IPS DF 6.9 (cell line): ENCODE results near the gene NR2C1.
"Not testable (repeated sequence)": the region's sequence is repeated elsewhere in the genome, so short reads cannot be mapped to it uniquely, and the experiment has no call there.

ENCODE experiments used
- DNase-seq: peaks from one replicate; pipeline ENCODE4 v3.0.0-alpha.2; 2013; ENCODE audit warnings: low read depth, low spot score
- H3K27ac ChIP-seq: one replicate; pipeline ENCODE4 v1.5.1; 2013; ENCODE audit warnings: low read length, control low read depth
- H3K27me3 ChIP-seq: 2 replicates; pipeline ENCODE4 v1.6.1; 2013; ENCODE audit warnings: mild to moderate bottlenecking, low read length; ENCODE audit not compliant: control insufficient read depth, insufficient read depth
- H3K36me3 ChIP-seq: 2 replicates; pipeline ENCODE4 v1.6.1; 2013; ENCODE audit warnings: low read length; ENCODE audit not compliant: control insufficient read depth, insufficient read depth
- H3K4me1 ChIP-seq: 2 replicates; pipeline ENCODE4 v1.6.1; 2013; ENCODE audit warnings: low read length; ENCODE audit not compliant: control insufficient read depth, insufficient read depth
- H3K4me3 ChIP-seq: 2 replicates; pipeline ENCODE4 v1.5.1; 2013; ENCODE audit warnings: mild to moderate bottlenecking, low read length
- H3K9me3 ChIP-seq: 2 replicates; pipeline ENCODE4 v1.6.1; 2013; ENCODE audit warnings: low read length, inconsistent platforms; ENCODE audit not compliant: control insufficient read depth, insufficient read depth
- WGBS: extraction: QIAGEN DNeasy Blood & Tissue Kit; methylation state at CpG from one replicate; pipeline ENCODE4 v1.1.7; 2013; ENCODE audit warnings: mixed read lengths, missing lambda C conversion rate; ENCODE audit not compliant: insufficient read length, insufficient coverage; 5-methylcytosine and 5-hydroxymethylcytosine counted together

The NR2C1 gene

DNA sequence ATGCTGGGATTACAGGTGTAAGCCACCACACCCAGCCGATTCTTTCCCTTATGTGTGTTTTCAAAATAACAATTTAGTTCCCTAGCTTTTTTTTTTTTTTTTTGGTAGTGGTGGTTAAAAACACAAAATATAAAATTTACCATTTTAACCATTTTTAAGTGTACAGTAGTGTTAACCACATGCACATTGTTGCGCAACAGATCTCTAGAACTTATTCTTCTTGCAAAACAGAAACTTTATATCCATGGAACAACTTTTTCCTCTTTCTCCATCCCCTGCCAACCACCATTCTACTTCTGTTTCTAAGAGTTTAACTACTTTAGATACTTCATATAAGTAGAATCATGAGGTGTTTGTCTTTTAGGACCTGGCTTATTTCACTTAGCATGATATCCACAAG is 68.8 kb downstream of the NR2C1 start:
- DNase-seq = no peak
- Histone ChIP-seq H3K27ac (no peak overlapping the region), H3K9me3 (no peaks in the 10 kb centered on the region), H3K36me3 (peaks cover 3% of the 10 kb centered on the region; the same call in 1 of the 2 replicates), H3K27me3 (no peaks in the 10 kb centered on the region), H3K4me1 (no peaks in the 10 kb centered on the region), H3K4me3 (no peak overlapping the region)
- no CpG with 5 or more reads among the region's 2 CpGs for WGBS

DNA sequence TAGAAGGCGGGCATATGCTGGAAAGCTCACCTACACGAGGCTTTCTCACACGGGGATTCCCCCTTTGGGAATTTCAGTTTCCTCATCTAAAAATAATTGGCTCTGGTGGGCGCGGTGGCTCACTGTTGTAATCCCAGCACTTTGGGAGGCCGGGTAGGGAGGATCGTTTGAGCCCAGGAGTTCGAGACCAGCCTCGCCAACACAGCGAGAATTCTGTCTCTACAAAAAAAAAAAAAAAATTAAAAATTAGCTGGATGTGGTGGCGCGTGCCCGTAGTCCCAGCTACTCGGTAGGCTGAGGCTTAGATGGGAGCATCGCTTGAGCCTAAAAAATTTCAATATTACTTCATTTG is 69.5 kb downstream of the NR2C1 start:
- Histone ChIP-seq H3K27ac (no peak overlapping the region), H3K4me3 (peak overlapping the region; percentile 98; the same call in 1 of the 2 replicates), H3K36me3 (peaks cover 3% of the 10 kb centered on the region; the same call in 1 of the 2 replicates), H3K27me3 (no peaks in the 10 kb centered on the region), H3K4me1 (no peaks in the 10 kb centered on the region), H3K9me3 (no peaks in the 10 kb centered on the region)
- no CpG with 5 or more reads among the region's 15 CpGs for WGBS
- no peak for DNase-seq

DNA sequence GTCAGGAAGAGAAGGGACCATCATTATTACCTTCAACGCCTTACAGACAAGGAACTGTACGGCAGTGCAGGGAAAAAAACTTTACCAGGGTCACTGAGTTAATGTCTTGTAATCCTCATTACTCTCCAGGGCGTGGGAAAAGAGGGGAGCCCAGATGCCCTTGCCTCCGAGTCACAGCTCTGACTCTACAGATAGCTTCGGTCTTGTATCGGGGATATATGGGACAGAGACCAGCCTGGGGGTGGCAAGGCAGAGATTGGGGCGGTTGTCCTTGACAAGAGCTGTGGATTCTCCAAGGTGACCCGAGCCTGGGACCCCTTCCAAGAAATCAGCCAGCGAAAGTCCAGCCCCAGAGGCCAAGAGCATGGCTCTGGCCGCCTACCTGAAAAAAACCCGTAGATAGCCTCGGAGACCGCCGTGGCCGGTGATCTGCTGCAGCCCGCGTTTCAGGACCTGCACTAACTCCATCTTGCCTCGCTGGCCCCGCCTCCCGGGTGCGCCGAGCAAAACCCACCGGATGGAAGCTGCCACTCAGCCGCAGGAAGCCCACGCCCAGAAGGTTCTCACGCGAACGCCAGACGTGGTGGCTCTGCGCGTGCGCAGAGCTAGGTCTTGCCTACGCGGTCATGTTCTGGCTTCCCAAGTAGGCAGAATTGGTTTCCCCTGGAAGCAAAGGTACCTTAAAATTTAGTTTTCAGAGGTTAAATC is 70.1 kb downstream of the NR2C1 start, which contains the start of gene NDUFA12:
TSS of gene NDUFA12 (minus strand) at position 485 of the 708 bp plus-strand sequence. CDS start at position 468, 17 bp downstream.
- no peak within 1 kb of the TSS for H3K27ac ChIP-seq
- WGBS = no CpG with 5 or more reads among the region's 34 CpGs

DNA sequence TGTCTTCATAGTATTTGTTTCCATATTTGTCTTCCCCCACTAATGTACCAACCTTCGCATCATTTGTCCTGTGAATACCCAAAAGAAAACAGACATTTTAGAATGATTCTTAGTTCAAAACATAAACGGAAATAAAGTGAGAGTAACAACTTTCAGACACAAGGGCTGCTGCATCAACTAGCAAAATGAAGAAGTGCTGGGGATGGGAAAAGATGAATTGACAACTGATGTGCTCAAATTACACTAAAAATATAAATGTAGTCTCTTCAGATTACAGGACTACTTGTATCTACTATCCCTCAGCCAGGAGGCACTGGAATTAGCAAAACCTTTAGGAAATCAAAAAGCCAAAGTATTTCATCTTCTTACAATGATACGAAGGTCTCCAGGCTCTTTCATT is 70.7 kb downstream of the NR2C1 start:
- no CpG with 5 or more reads among the region's 3 CpGs for WGBS
- Histone ChIP-seq H3K27me3 (no peaks in the 10 kb centered on the region), H3K27ac (no peak overlapping the region), H3K4me3 (peak overlapping the region; percentile 98; the same call in 1 of the 2 replicates), H3K9me3 (no peaks in the 10 kb centered on the region), H3K36me3 (peaks cover 3% of the 10 kb centered on the region; the same call in 1 of the 2 replicates), H3K4me1 (no peaks in the 10 kb centered on the region)
- DNase-seq = no peak

More for the DNA sequence above, 70.1 kb downstream of the NR2C1 start, which contains the start of gene NDUFA12:
- peak within 1 kb of the TSS; percentile 98 for H3K4me3 ChIP-seq
- DNase-seq = peak; percentile 92
- no peaks in the 10 kb centered on the region for H3K27me3 ChIP-seq
- H3K4me1 ChIP-seq = no peaks in the 10 kb centered on the region
- H3K9me3 ChIP-seq = no peaks in the 10 kb centered on the region
- H3K36me3 ChIP-seq = peaks cover 3% of the 10 kb centered on the region; the same call in 1 of the 2 replicates

DNA sequence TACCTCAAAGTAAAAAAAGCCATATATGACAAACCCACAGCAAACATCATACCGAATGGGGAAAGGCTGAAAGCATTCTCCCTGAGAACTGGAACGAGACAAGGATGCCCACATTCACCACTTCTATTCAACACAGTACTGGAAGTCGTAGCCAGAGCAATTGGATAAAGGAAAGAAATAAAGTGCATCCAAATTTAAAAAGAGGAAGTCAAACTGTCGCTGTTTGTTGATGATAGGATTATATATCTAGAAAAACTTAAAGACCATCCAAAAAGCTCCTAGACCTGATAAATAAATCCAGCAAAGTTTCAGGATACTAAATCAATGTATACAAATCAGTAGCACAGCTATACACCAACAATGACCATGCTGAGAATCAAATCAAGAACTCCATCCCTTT is 75.1 kb downstream of the NR2C1 start:
- no peak for DNase-seq
- no peak overlapping the region for H3K4me3 ChIP-seq
- H3K36me3 ChIP-seq = peaks cover 3% of the 10 kb centered on the region; the same call in 1 of the 2 replicates
- H3K27ac ChIP-seq = no peak overlapping the region
- H3K4me1 ChIP-seq = no peaks in the 10 kb centered on the region
- H3K9me3 ChIP-seq = no peaks in the 10 kb centered on the region
- whole genome bisulfite sequencing = no CpG with 5 or more reads among the region's 4 CpGs
- H3K27me3 ChIP-seq = no peaks in the 10 kb centered on the region

DNA sequence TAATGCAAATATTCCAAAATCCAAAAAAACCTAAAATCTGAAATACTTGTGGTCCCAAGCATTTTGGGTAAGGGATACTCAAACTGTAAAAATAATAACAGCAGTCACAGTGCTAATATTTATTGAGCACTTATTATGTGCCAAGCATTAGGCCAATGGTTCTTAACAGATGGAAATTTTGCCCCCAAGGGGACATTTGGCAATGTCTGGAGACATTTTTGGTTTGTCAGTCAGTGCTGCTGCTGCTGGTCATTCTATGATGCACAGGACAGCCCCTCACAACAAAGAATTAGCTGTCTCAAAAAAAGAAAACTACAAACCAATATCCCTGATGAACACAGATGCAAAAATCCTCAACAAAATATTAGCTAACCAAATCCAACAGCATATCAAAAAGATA is 75.7 kb downstream of the NR2C1 start:
- Histone ChIP-seq H3K27me3 (no peaks in the 10 kb centered on the region), H3K9me3 (no peaks in the 10 kb centered on the region), H3K36me3 (peaks cover 3% of the 10 kb centered on the region; the same call in 1 of the 2 replicates), H3K4me3 (no peak overlapping the region), H3K27ac (no peak overlapping the region), H3K4me1 (no peaks in the 10 kb centered on the region)
- no peak for DNase-seq

GRCh38 chr12:94997061-94997460 is 76.4 kb downstream of the NR2C1 start:
- H3K27me3 ChIP-seq = no peaks in the 10 kb centered on the region
- H3K4me1 ChIP-seq = no peaks in the 10 kb centered on the region
- H3K4me3 ChIP-seq = no peak overlapping the region
- no peak overlapping the region for H3K27ac ChIP-seq
- no peaks in the 10 kb centered on the region for H3K9me3 ChIP-seq
- peaks cover 3% of the 10 kb centered on the region; the same call in 1 of the 2 replicates for H3K36me3 ChIP-seq
- no peak for DNase-seq
- no CpG with 5 or more reads among the region's 6 CpGs for WGBS

- no peaks in the 10 kb centered on the region for H3K9me3 ChIP-seq
- DNase-seq = no peak
- H3K4me3 ChIP-seq = no peak overlapping the region
- no peaks in the 10 kb centered on the region for H3K4me1 ChIP-seq
- no peaks in the 10 kb centered on the region for H3K27me3 ChIP-seq
- WGBS = no CpG with 5 or more reads among the region's 2 CpGs
- no peak overlapping the region for H3K27ac ChIP-seq
- H3K36me3 ChIP-seq = no peaks in the 10 kb centered on the region; the same call in 1 of the 2 replicates
These were observed 79.1 kb downstream of the NR2C1 start for GRCh38 chr12:94994312-94994711.

- H3K9me3 ChIP-seq, H3K27ac ChIP-seq, H3K4me1 ChIP-seq, H3K4me3 ChIP-seq, DNase-seq, H3K36me3 ChIP-seq, H3K27me3 ChIP-seq: not testable (repeated sequence)
- no CpG with 5 or more reads among the region's 3 CpGs for WGBS
These were observed 79.6 kb downstream of the NR2C1 start for GRCh38 chr12:94993855-94994254.

- DNase-seq = no peak
- H3K36me3 ChIP-seq = no peaks in the 10 kb centered on the region; the same call in 1 of the 2 replicates
- H3K4me3 ChIP-seq = no peak overlapping the region
- no peaks in the 10 kb centered on the region for H3K27me3 ChIP-seq
- H3K9me3 ChIP-seq = no peaks in the 10 kb centered on the region
- no peaks in the 10 kb centered on the region for H3K4me1 ChIP-seq
- no peak overlapping the region for H3K27ac ChIP-seq
- no CpG with 5 or more reads among the region's 3 CpGs for WGBS
These were observed 83.2 kb downstream of the NR2C1 start for GRCh38 chr12:94990222-94990621.

DNA sequence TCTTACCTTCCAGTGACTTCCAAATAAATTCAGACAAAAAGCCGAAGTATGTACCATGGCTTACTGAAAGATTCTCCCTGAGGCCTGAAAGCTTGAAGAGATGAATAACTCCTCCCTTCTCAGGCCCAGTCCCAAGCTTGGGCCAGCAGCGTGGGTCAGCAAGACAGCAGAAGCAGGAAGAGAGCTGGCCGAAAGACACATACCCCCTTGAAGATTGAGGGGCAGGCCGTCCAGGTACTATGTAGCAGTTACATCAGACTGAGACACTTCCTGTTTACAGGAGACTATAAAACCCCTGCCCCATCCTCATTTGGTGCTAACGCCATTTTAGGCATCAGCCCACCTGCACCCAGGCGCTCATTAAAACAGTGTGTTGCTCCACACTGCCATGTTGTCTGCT is 84.9 kb downstream of the NR2C1 start:
- H3K36me3 ChIP-seq = no peaks in the 10 kb centered on the region; the same call in 1 of the 2 replicates

More for the DNA sequence above, 84.9 kb downstream of the NR2C1 start:
- DNase-seq = no peak
- no CpG with 5 or more reads among the region's 6 CpGs for WGBS
- Histone ChIP-seq H3K27me3 (no peaks in the 10 kb centered on the region), H3K4me3 (no peak overlapping the region), H3K27ac (no peak overlapping the region), H3K9me3 (no peaks in the 10 kb centered on the region), H3K4me1 (no peaks in the 10 kb centered on the region)
